Activated T-helper 9 cell treated with anti-CD3 and anti-CD28 coated beads, Interleukin-2, amount 50 U/mL, for 16 hours (primary cell): ENCODE data around the gene C10orf143.

Experiments
- DNase-seq: peaks from one replicate; pipeline ENCODE4 v3.0.0-alpha.2; 2020; ENCODE audit warnings: low read depth

The C10orf143 gene

DNA sequence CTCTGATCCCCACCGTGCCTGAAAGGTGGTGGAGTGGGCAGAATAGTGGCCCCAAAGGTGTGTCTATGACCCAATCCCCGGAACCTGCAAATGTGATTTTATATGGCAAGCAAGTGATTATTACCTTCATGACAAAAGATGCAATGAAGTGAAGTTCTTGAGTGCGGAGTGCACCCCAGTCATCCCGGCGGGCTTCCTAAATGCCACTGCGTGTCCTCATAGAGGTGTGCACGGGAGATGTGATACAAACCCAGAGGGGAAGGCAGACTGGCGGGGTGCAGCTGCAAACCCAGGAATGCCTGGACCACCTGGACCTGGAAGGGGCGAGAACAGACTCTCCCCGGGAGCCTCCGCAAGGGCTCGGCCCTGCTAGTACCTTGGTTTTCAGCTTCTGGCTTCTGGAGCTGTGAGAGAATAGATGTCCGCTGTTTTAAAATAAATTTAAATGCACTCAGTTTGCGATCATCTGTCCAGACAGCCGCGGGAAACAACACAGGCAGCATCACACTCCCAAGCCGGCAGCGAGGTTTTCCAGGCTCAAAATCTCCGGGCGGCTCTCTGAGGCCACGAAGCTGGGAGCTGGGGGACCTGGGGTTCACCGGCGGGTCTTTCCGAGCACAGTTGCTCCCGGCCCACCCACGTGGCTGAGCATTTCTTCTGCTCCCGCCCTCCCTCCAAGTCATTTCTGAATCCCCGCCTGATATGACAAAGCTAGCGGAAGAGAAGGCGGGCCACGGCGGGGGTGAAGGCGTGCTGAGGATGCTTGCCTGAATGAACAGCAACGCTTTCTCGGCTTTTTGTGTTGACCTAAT lies 96.2 kb downstream of the C10orf143 start:
- DNase-seq = no peak
